AG10803 (cell line): ENCODE measurements around the gene SLC25A3.
A peak's percentile ranks its signal among the peaks of the same experiment; 100 is the strongest.
"Not testable (repeated sequence)": the region's sequence is repeated elsewhere in the genome, so short reads cannot be mapped to it uniquely, and the experiment has no call there.

ENCODE experiments used
- DNase-seq: peaks from one replicate; pipeline ENCODE4 v3.0.0; 2010; ENCODE audit warnings: low read depth
- H3K4me3 ChIP-seq: 2 replicates; pipeline ENCODE4 v1.5.1; 2011; ENCODE audit warnings: mild to moderate bottlenecking, low read length, control low read depth
- CTCF ChIP-seq: conservative IDR thresholded peaks from 2 replicates; pipeline ENCODE4 v1.5.1; 2011; ENCODE audit warnings: mild to moderate bottlenecking, low read length, control low read depth, inconsistent platforms

Gene SLC25A3

GRCh38 chr12:98593351-98594049 lies at the start of gene SLC25A3:
Gene SLC25A3, plus strand, starts transcription at chr12:98593686. Its CDS starts 293 bp downstream, at chr12:98593979.
- peak within 1 kb of the TSS; percentile 100 for H3K4me3 ChIP-seq
- DNase-seq: peak; percentile 98
- TF ChIP-seq CTCF: no peak

GRCh38 chr12:98543701-98544100 lies 49.8 kb upstream of the SLC25A3 start:
- TF ChIP-seq CTCF: no peak
- no peak overlapping the region for H3K4me3 ChIP-seq
- no peak for DNase-seq

- H3K4me3 ChIP-seq: no peak overlapping the region
- DNase-seq: peak; percentile 16
- no peak for TF ChIP-seq CTCF
These were observed 48.7 kb upstream of the SLC25A3 start for GRCh38 chr12:98544751-98545150.

GRCh38 chr12:98549371-98550110 lies 43.9 kb upstream of the SLC25A3 start:
- no peak for DNase-seq
- TF ChIP-seq CTCF: no peak
- H3K4me3 ChIP-seq: no peak overlapping the region

- no peak for TF ChIP-seq CTCF
- no peak overlapping the region for H3K4me3 ChIP-seq
- DNase-seq: no peak
These were observed 41.7 kb upstream of the SLC25A3 start for GRCh38 chr12:98551787-98552186.

GRCh38 chr12:98558097-98558496 lies 35.4 kb upstream of the SLC25A3 start:
- H3K4me3 ChIP-seq, DNase-seq: not testable (repeated sequence)

GRCh38 chr12:98559666-98560065 lies 33.8 kb upstream of the SLC25A3 start:
- DNase-seq: no peak
- no peak for TF ChIP-seq CTCF

More at GRCh38 chr12:98559666-98560065, 33.8 kb upstream of the SLC25A3 start:
- H3K4me3 ChIP-seq: no peak overlapping the region
